HepG2 (cell line): ENCODE results near the gene ATG13. TPM values are rescaled to one million over a fixed set of nuclear protein-coding genes. Genes with fewer than 3 reads are reported as not detected.

Experiments used
- ATF2 ChIP-seq: sonication (generic); formaldehyde crosslinking; IDR thresholded peaks from 2 replicates; pipeline ENCODE4 v1.4.0; 2020; ENCODE audit warnings: missing genetic modification reagents
- ATF7-NPFF ChIP-seq: sonication (generic); formaldehyde crosslinking; IDR thresholded peaks from 2 replicates; pipeline ENCODE4 v1.8.1; 2023; ENCODE audit warnings: mild to moderate bottlenecking, low read depth, missing genetic modification reagents, moderate library complexity
- DMAP1 ChIP-seq: IDR thresholded peaks from 2 replicates; pipeline ENCODE4 v1.6.1; 2016
- FOXA1 ChIP-seq, 2 experiments: fragments of 450-650 bp in 1 of 2; sonication (generic) in 1 of 2; formaldehyde crosslinking in 1 of 2; IDR thresholded peaks; 2 replicates each; pipeline versions ENCODE4 v1.4.0 to v1.6.1; 2016 to 2020; ENCODE audit warnings: missing genetic modification reagents in 1 of 2
- GATAD1 ChIP-seq: IDR thresholded peaks from 2 replicates; pipeline ENCODE4 v1.6.1; 2016; ENCODE audit warnings: missing genetic modification reagents, missing compliant biosample characterization
- HIVEP1 ChIP-seq: sonication (generic); formaldehyde crosslinking; IDR thresholded peaks from 2 replicates; pipeline ENCODE4 v1.4.0; 2020; ENCODE audit warnings: mild to moderate bottlenecking, missing genetic modification reagents
- HOXD1 ChIP-seq: sonication (generic); formaldehyde crosslinking; IDR thresholded peaks from 2 replicates; pipeline ENCODE4 v1.5.0; 2020; ENCODE audit warnings: missing genetic modification reagents
- IKZF5 ChIP-seq: IDR thresholded peaks from 2 replicates; pipeline ENCODE4 v1.6.1; 2018; ENCODE audit warnings: missing genetic modification reagents, mild to moderate bottlenecking, missing compliant biosample characterization
- KLF15 ChIP-seq: sonication (generic); formaldehyde crosslinking; IDR thresholded peaks from 2 replicates; pipeline ENCODE4 v1.8.1; 2023; ENCODE audit warnings: borderline replicate concordance, mild to moderate bottlenecking, inconsistent platforms, missing genetic modification reagents, mixed read lengths
- MED1 ChIP-seq: sonication (generic); formaldehyde crosslinking; IDR thresholded peaks from 2 replicates; pipeline ENCODE4 v1.4.0; 2020; ENCODE audit warnings: missing genetic modification reagents
- NR2F6 ChIP-seq, 2 experiments: IDR thresholded peaks; 2 replicates each; pipeline ENCODE4 v1.6.1; 2016; ENCODE audit warnings: antibody characterized with exemption in 1 of 2, mild to moderate bottlenecking in 1 of 2
- PHB2 ChIP-seq: fragments of 450-650 bp; IDR thresholded peaks from 2 replicates; pipeline ENCODE4 v1.6.1; 2018; ENCODE audit not compliant: partially characterized antibody
- PRMT3 ChIP-seq: sonication (generic); formaldehyde crosslinking; IDR thresholded peaks from 2 replicates; pipeline ENCODE4 v1.8.1; 2022; ENCODE audit warnings: low read depth, mild to moderate bottlenecking, moderate library complexity, missing genetic modification reagents, borderline replicate concordance
- SMAD3 ChIP-seq: sonication (generic); formaldehyde crosslinking; IDR thresholded peaks from 2 replicates; pipeline ENCODE4 v1.4.0; 2020; ENCODE audit warnings: missing genetic modification reagents
- SP1 ChIP-seq, 2 experiments: fragments of 450-650 bp in 1 of 2; sonication (generic) in 1 of 2; formaldehyde crosslinking in 1 of 2; IDR thresholded peaks; 2 replicates each; pipeline versions ENCODE4 v1.4.0 to v1.6.1; 2016 to 2020; ENCODE audit warnings: missing genetic modification reagents in 1 of 2
- TBX2 ChIP-seq: sonication (generic); formaldehyde crosslinking; IDR thresholded peaks from 2 replicates; pipeline ENCODE4 v1.5.0; 2020; ENCODE audit warnings: missing genetic modification reagents, mild to moderate bottlenecking, borderline replicate concordance
- TFDP2 ChIP-seq: sonication (generic); formaldehyde crosslinking; IDR thresholded peaks from 2 replicates; pipeline ENCODE4 v1.4.0; 2020; ENCODE audit warnings: missing genetic modification reagents
- XRCC5 ChIP-seq: fragments of 200-400 bp; formaldehyde crosslinking; optimal IDR thresholded peaks from 2 replicates; pipeline ENCODE3; 2017; ENCODE audit warnings: mild to moderate bottlenecking, low read length
- ZEB1 ChIP-seq: IDR thresholded peaks from 2 replicates; pipeline ENCODE4 v1.6.1; 2012; ENCODE audit warnings: mild to moderate bottlenecking, low read depth, inconsistent platforms; ENCODE audit not compliant: insufficient replicate concordance
- ZNF382 ChIP-seq: sonication (generic); formaldehyde crosslinking; IDR thresholded peaks from 2 replicates; pipeline ENCODE4 v1.5.0; 2020; ENCODE audit warnings: missing genetic modification reagents, mild to moderate bottlenecking, borderline replicate concordance
- ZNF431 ChIP-seq: sonication (generic); formaldehyde crosslinking; IDR thresholded peaks from 2 replicates; pipeline ENCODE4 v1.9.0; 2022; ENCODE audit warnings: missing genetic modification reagents, low read depth, mild to moderate bottlenecking, borderline replicate concordance
- ZNF576 ChIP-seq: sonication (generic); formaldehyde crosslinking; IDR thresholded peaks from 2 replicates; pipeline ENCODE4 v1.4.0; 2020; ENCODE audit warnings: mild to moderate bottlenecking, missing genetic modification reagents
- ZNF703 ChIP-seq: sonication (generic); formaldehyde crosslinking; IDR thresholded peaks from 2 replicates; pipeline ENCODE4 v1.5.1; 2020; ENCODE audit warnings: missing genetic modification reagents, mild to moderate bottlenecking, moderate library complexity, borderline replicate concordance
- ZNF781 ChIP-seq: sonication (generic); formaldehyde crosslinking; IDR thresholded peaks from 2 replicates; pipeline ENCODE4 v1.5.1; 2020; ENCODE audit warnings: borderline replicate concordance, mild to moderate bottlenecking, missing genetic modification reagents; ENCODE audit errors: not compliant biosample characterization
- ZSCAN31 ChIP-seq: sonication (generic); formaldehyde crosslinking; IDR thresholded peaks from 2 replicates; pipeline ENCODE4 v1.5.0; 2020; ENCODE audit warnings: low read depth, mild to moderate bottlenecking, missing genetic modification reagents
- polyA plus RNA-seq, 8 experiments: library from polyadenylated mRNA; depleted of rRNA in 3 of 8; stranded (reverse) in 7 of 8; unstranded in 1 of 8; fragments of >200 nt; fragmentation: Illumina TruSeq in 4 of 8; extraction: Trizol in 4 of 8; gene quantifications; 2 replicates each; pipeline versions ENCODE4 v1.2.1 to v1.2.3, GENCODE V29; 2011 to 2016; ENCODE audit warnings: low read depth in 4 of 8, missing spikeins in 1 of 8, mixed read lengths in 1 of 8; ENCODE audit not compliant: insufficient read depth in 1 of 8
- total RNA-seq, 5 experiments: library from RNA; depleted of rRNA; stranded (reverse); fragments of >200 nt; fragmentation: Illumina TruSeq; extraction: Trizol; gene quantifications; 2 replicates each; pipeline ENCODE4 v1.2.3, GENCODE V29; 2016; ENCODE audit warnings: low read depth in 1 of 5

The ATG13 gene
- total and polyA plus RNA-seq, 2 of the 13 experiments (the other 11 are each of a cell fraction or from before 2014, with no cell fraction given): 55.0 to 77.3 TPM

- TF ChIP-seq NR2F6 (IDR thresholded peaks at IDR 0.05): peak; percentile 55; the same call in 1 of the 2 replicates
- peak; percentile 52 for TF ChIP-seq NR2F6 (CRISPR knock-in tag; IDR thresholded peaks at IDR 0.05)
- no peak for TF ChIP-seq FOXA1 (IDR thresholded peaks at IDR 0.05)
- peak; percentile 51 for TF ChIP-seq FOXA1 (CRISPR knock-in tag; IDR thresholded peaks at IDR 0.05)
- TF ChIP-seq IKZF5 (CRISPR knock-in tag): peak; percentile 85
- peak; percentile 71 for TF ChIP-seq MED1 (CRISPR knock-in tag)
- peak; percentile 60 for TF ChIP-seq TFDP2 (CRISPR knock-in tag)
- no peak for TF ChIP-seq ZNF576
- TF ChIP-seq KLF15 (CRISPR knock-in tag): no peak; the same call in 1 of the 2 replicates
- TF ChIP-seq SMAD3 (CRISPR knock-in tag): peak; percentile 95
- no peak for TF ChIP-seq ZNF382 (CRISPR knock-in tag)
- TF ChIP-seq XRCC5: peak; percentile 100
- peak; percentile 69 for TF ChIP-seq ZEB1
- TF ChIP-seq PRMT3 (CRISPR knock-in tag): no peak
- TF ChIP-seq ZNF781 (CRISPR knock-in tag): peak; percentile 88
- 0 out of 2 replicates have a peak, but pooled peaks have one; percentile 18 for TF ChIP-seq ATF7-NPFF
- 0 out of 2 replicates have a peak, but pooled peaks have one; percentile 37 for TF ChIP-seq HOXD1 (CRISPR knock-in tag)
- TF ChIP-seq SP1 (IDR thresholded peaks at IDR 0.05): no peak
- TF ChIP-seq SP1 (CRISPR knock-in tag; IDR thresholded peaks at IDR 0.05): peak; percentile 47; the same call in 1 of the 2 replicates
- TF ChIP-seq ZNF431: 0 out of 2 replicates have a peak, but pooled peaks have one; percentile 34
- TF ChIP-seq HIVEP1 (CRISPR knock-in tag): peak; percentile 68
- TF ChIP-seq GATAD1 (CRISPR knock-in tag): peak; percentile 88
- peak; percentile 81; the same call in 1 of the 2 replicates for TF ChIP-seq ATF2 (CRISPR knock-in tag)
- TF ChIP-seq ZNF703: peak; percentile 53; the same call in 1 of the 2 replicates
- TF ChIP-seq ZSCAN31 (CRISPR knock-in tag): peak; percentile 38; the same call in 1 of the 2 replicates
- 0 out of 2 replicates have a peak, but pooled peaks have one; percentile 18 for TF ChIP-seq DMAP1 (CRISPR knock-in tag)
- no peak for TF ChIP-seq PHB2
- peak; percentile 72; the same call in 1 of the 2 replicates for TF ChIP-seq TBX2
Observed at GRCh38 chr11:46593550-46594373, 23.6 kb upstream of the ATG13 start, which contains the start of gene AMBRA1 (continued).
